Measurements from ENCODE around the gene OSBPL6. TPM values are rescaled to one million over a fixed set of nuclear protein-coding genes. Genes with fewer than 3 reads are reported as not detected.
A peak's percentile ranks its signal among the peaks of the same experiment; 100 is the strongest.

Gene OSBPL6
- total RNA-seq, 4 donors from 2014 or later, result 1.8 to 3.3 (median 2.3) TPM

- Histone ChIP-seq H3K27ac (replicated peaks in 1 of 4) (peak overlapping the region; percentile 90 to 99 (median 97)), H3K4me1 (peaks cover 17 to 41% (median 32%) of the 10 kb centered on the region in 4 donors), H3K27me3 (no peaks in the 10 kb centered on the region), H3K9me3 (no peaks in the 10 kb centered on the region), H3K36me3 (peaks cover 0 to 20% (median 4%) of the 10 kb centered on the region in 4 donors), H3K4me3 (no peak overlapping the region)
- intact Hi-C loops (cut with DNase I), result no loop called here
- TF ChIP-seq, protein P1, sequence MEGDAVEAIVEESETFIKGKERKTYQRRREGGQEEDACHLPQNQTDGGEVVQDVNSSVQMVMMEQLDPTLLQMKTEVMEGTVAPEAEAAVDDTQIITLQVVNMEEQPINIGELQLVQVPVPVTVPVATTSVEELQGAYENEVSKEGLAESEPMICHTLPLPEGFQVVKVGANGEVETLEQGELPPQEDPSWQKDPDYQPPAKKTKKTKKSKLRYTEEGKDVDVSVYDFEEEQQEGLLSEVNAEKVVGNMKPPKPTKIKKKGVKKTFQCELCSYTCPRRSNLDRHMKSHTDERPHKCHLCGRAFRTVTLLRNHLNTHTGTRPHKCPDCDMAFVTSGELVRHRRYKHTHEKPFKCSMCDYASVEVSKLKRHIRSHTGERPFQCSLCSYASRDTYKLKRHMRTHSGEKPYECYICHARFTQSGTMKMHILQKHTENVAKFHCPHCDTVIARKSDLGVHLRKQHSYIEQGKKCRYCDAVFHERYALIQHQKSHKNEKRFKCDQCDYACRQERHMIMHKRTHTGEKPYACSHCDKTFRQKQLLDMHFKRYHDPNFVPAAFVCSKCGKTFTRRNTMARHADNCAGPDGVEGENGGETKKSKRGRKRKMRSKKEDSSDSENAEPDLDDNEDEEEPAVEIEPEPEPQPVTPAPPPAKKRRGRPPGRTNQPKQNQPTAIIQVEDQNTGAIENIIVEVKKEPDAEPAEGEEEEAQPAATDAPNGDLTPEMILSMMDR (IDR thresholded peaks at IDR 0.05), result no peak
- TF ChIP-seq EP300 (IDR thresholded peaks at IDR 0.05) (no peak), POLR2AphosphoS5 (IDR thresholded peaks at IDR 0.05) (no peak), POLR2A (IDR thresholded peaks at IDR 0.05; ENCODE audit: low read depth) (no peak)
- no peak for DNase-seq (ENCODE audit: extremely low spot score)
- 98% methylated on average over 2 of the region's 2 CpGs for WGBS
Measured at GRCh38 chr2:178452334-178452733, 258.0 kb downstream of the OSBPL6 start.

Other genes with a start within 250 kb of the OSBPL6 start
- under 1 TPM in 3 of 4 donors, not detected in 1; under 0.01 to 0.58 (median under 0.01) TPM for gene PDE11A, start 121.7 kb upstream of the OSBPL6 start, total RNA-seq
- 10 to 100 TPM in 1 of 4 donors, 1 to 10 TPM in 3; 5.6 to 13.7 (median 7.4) TPM for gene RBM45, start 82.1 kb upstream of the OSBPL6 start, total RNA-seq